SK-N-SH (cell line): ENCODE measurements around the gene NUFIP2. TPM values are rescaled to one million over a fixed set of nuclear protein-coding genes. Genes with fewer than 3 reads are reported as not detected.

Experiments used
- CTCF ChIA-PET: fragments of 300-600, 350-600 bp; formaldehyde crosslinking; extraction: SDS; loops from one replicate; lab custom pipeline; 2021; lab: Yijun Ruan, JAX
- POLR2A ChIA-PET: fragments of 350-600 bp; sonication (Branson Sonifier 250); formaldehyde crosslinking; extraction: SDS; loops from one replicate; lab custom pipeline; 2020; ENCODE audit warnings: antibody characterized with exemption, inconsistent platforms; lab: Yijun Ruan, JAX
- DNase-seq: peaks from one replicate; pipeline ENCODE4 v3.0.0; 2012
- H2AFZ ChIP-seq: fragments of 200-600 bp; sonication (generic); 2 replicates; pipeline ENCODE4 v1.8.1; 2016; ENCODE audit warnings: antibody characterized with exemption, mild to moderate bottlenecking, low read depth
- H3F3A ChIP-seq: fragments of 200-600 bp; sonication (generic); replicated peaks from 2 replicates; pipeline ENCODE3; 2016; ENCODE audit warnings: antibody characterized with exemption, mild to moderate bottlenecking; ENCODE audit not compliant: insufficient read depth
- H3K27ac ChIP-seq, 2 experiments: fragments of 200-500 bp in 1 of 2; fragments of 200-600 bp in 1 of 2; sonication (Bioruptor generic) in 1 of 2; sonication (generic), shearing (Covaris generic) in 1 of 2; 2 replicates each; pipeline versions ENCODE4 v1.5.1 to v1.6.1; 2014 to 2016; ENCODE audit warnings: low read depth in 2 of 2, inconsistent platforms in 1 of 2, low read length in 1 of 2, mild to moderate bottlenecking in 1 of 2, mixed read lengths in 1 of 2
- H3K27me3 ChIP-seq: fragments of 200-600 bp; sonication (generic), shearing (Covaris generic); 2 replicates; pipeline ENCODE4 v1.6.1; 2016; ENCODE audit warnings: mixed run types; ENCODE audit not compliant: insufficient read depth
- H3K36me3 ChIP-seq, 2 experiments: fragments of 200-500 bp in 1 of 2; fragments of 200-600 bp in 1 of 2; sonication (Bioruptor generic) in 1 of 2; sonication (generic) in 1 of 2; replicated peaks in 1 of 2; 2 replicates each; pipeline versions ENCODE3 to v1.5.1; 2014 to 2016; ENCODE audit warnings: low read length in 1 of 2, mild to moderate bottlenecking in 1 of 2; ENCODE audit not compliant: insufficient read depth in 2 of 2, control insufficient read depth in 1 of 2
- H3K4me1 ChIP-seq, 2 experiments: fragments of 200-500 bp in 1 of 2; fragments of 200-600 bp in 1 of 2; sonication (Bioruptor generic) in 1 of 2; sonication (generic), shearing (Covaris generic) in 1 of 2; 2 replicates each; pipeline versions ENCODE4 v1.5.1 to v1.6.1; 2014 to 2016; ENCODE audit warnings: low read depth in 1 of 2, low read length in 1 of 2, mixed run types in 1 of 2; ENCODE audit not compliant: insufficient read depth in 2 of 2, control insufficient read depth in 1 of 2
- H3K4me2 ChIP-seq: fragments of 200-600 bp; sonication (generic), shearing (Covaris generic); 2 replicates; pipeline ENCODE4 v1.6.1; 2017; ENCODE audit warnings: mixed run types
- H3K4me3 ChIP-seq, 2 experiments: fragments of 200-500 bp in 1 of 2; fragments of 200-600 bp in 1 of 2; sonication (Bioruptor generic) in 1 of 2; sonication (generic), shearing (Covaris generic) in 1 of 2; 2 replicates each; pipeline versions ENCODE4 v1.5.1 to v1.8.1; 2014 to 2016; ENCODE audit warnings: low read depth in 2 of 2, inconsistent platforms in 1 of 2, low read length in 1 of 2, mild to moderate bottlenecking in 1 of 2, mixed read lengths in 1 of 2, moderate library complexity in 1 of 2
- H3K79me2 ChIP-seq: fragments of 200-600 bp; sonication (generic); 2 replicates; pipeline ENCODE4 v1.8.1; 2017; ENCODE audit warnings: mild to moderate bottlenecking; ENCODE audit not compliant: insufficient read depth
- H3K9ac ChIP-seq: fragments of 200-600 bp; sonication (generic); 2 replicates; pipeline ENCODE4 v1.6.1; 2017; ENCODE audit warnings: mixed run types
- H3K9me2 ChIP-seq: fragments of 200-600 bp; sonication (generic); 2 replicates; pipeline ENCODE4 v1.6.1; 2017; ENCODE audit warnings: mixed run types
- H3K9me3 ChIP-seq: fragments of 200-600 bp; sonication (generic); 2 replicates; pipeline ENCODE4 v1.6.1; 2017; ENCODE audit warnings: mixed run types, mild to moderate bottlenecking, moderate library complexity
- H4K20me1 ChIP-seq: fragments of 200-600 bp; sonication (generic); 2 replicates; pipeline ENCODE4 v1.6.1; 2017; ENCODE audit warnings: mild to moderate bottlenecking, mixed run types; ENCODE audit not compliant: insufficient read depth
- CHD2 ChIP-seq: fragments of 150-350 bp; IDR thresholded peaks from 2 replicates; pipeline ENCODE4 v1.6.1; 2018; ENCODE audit warnings: low read length; ENCODE audit not compliant: partially characterized antibody
- ELF1 ChIP-seq: IDR thresholded peaks from 2 replicates; pipeline ENCODE4 v1.4.0; 2012
- EZH2phosphoT487 ChIP-seq: fragments of 200-600 bp; sonication (generic); IDR thresholded peaks from 2 replicates; pipeline ENCODE4 v1.6.1; 2017; ENCODE audit warnings: low read depth, mixed run types, mild to moderate bottlenecking, antibody characterized with exemption, moderate library complexity, borderline replicate concordance
- GABPA ChIP-seq: IDR thresholded peaks from 2 replicates; pipeline ENCODE4 v1.4.0; 2012; ENCODE audit warnings: low read depth, mild to moderate bottlenecking
- NFIC ChIP-seq: IDR thresholded peaks from 2 replicates; pipeline ENCODE4 v1.4.0; 2012; ENCODE audit warnings: borderline replicate concordance
- POLR2AphosphoS5 ChIP-seq: IDR thresholded peaks from 2 replicates; pipeline ENCODE4 v1.6.1; 2012; ENCODE audit warnings: low read depth, low read length
- RAD21 ChIP-seq: IDR thresholded peaks from 2 replicates; pipeline ENCODE4 v1.6.1; 2012; ENCODE audit warnings: mild to moderate bottlenecking, low read length
- RFX5 ChIP-seq: IDR thresholded peaks from 2 replicates; pipeline ENCODE4 v1.6.1; 2012; ENCODE audit warnings: mild to moderate bottlenecking, improper control_type of control experiment, low read length
- RXRA ChIP-seq: IDR thresholded peaks from 2 replicates; pipeline ENCODE4 v1.4.0; 2012; ENCODE audit warnings: low read depth, mild to moderate bottlenecking, borderline replicate concordance
- SMC3 ChIP-seq: IDR thresholded peaks from 2 replicates; pipeline ENCODE4 v1.6.1; 2012; ENCODE audit warnings: low read depth, low read length, improper control_type of control experiment
- TCF12 ChIP-seq: IDR thresholded peaks from 2 replicates; pipeline ENCODE4 v1.4.0; 2012
- TEAD4 ChIP-seq: IDR thresholded peaks from 2 replicates; pipeline ENCODE4 v1.4.0; 2012; ENCODE audit warnings: mild to moderate bottlenecking, borderline replicate concordance; ENCODE audit not compliant: insufficient read depth
- USF1 ChIP-seq: IDR thresholded peaks from 2 replicates; pipeline ENCODE4 v1.4.0; 2012; ENCODE audit warnings: low read depth, borderline replicate concordance
- ZBTB33 ChIP-seq: IDR thresholded peaks from 2 replicates; pipeline ENCODE4 v1.4.0; 2012; ENCODE audit warnings: low read depth, borderline replicate concordance
- WGBS: methylation state at CpG from one replicate; pipeline ENCODE4 v1.1.6; 2017; ENCODE audit warnings: low lambda C conversion rate; 5-methylcytosine and 5-hydroxymethylcytosine counted together
- polyA plus RNA-seq, 3 experiments: library from polyadenylated mRNA; depleted of rRNA; stranded (reverse); fragments of >200 nt; gene quantifications; 2 replicates each; pipeline ENCODE4 v1.2.3, GENCODE V29; 2012
- TF ChIP-seq, protein P1 (sequence below): IDR thresholded peaks from 2 replicates; pipeline ENCODE4; 2012
- TF ChIP-seq, protein P2 (sequence below): fragments of 200-600 bp; sonication (generic); IDR thresholded peaks from 2 replicates; pipeline ENCODE4 v1.6.1; 2017; ENCODE audit warnings: antibody characterized with exemption, mild to moderate bottlenecking, moderate library complexity

NUFIP2 gene
- polyA plus RNA-seq, 1 of the 3 experiments (the other 2 are of a cell fraction): 9.0 TPM

DNA sequence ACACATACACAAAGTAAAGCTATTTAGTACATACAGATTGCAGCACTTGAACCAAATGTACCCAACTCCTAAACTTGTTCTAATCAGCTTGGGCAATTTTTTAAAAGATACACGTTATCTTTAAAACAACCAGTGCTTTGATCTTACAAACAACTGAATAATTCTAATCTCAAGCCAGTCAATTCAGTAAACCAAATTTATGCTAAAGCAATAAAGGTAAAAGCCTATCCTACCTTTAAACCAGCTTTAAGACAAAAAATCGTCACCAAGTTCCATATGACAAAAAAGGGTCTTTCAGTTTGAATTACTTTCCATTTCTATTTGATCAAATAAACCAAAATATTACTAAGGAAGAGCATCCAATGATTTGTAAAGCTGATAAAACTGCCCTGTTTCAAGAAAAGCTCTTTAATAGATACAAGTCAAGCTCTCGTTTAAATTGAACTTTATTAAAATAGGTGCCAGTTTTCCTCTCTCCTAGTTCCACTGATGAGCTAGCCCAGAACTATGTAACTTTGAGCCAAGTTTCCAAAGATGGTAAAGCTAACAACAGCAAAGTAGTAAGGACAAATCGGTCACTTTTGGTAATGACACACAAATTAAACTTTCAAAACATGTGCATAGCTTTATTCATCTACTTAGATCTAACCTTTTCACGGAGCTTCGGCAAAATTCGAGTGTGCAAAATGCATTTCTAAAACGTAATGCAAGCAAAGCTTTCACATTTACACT, 37.0 kb downstream of the NUFIP2 start (continued):
- TF ChIP-seq RFX5 (no peak), USF1 (no peak), ZBTB33 (no peak), CHD2 (no peak), GABPA (no peak), POLR2AphosphoS5 (0 out of 2 replicates have a peak, but pooled peaks have one; percentile 20)
- TF ChIP-seq, protein P1, sequence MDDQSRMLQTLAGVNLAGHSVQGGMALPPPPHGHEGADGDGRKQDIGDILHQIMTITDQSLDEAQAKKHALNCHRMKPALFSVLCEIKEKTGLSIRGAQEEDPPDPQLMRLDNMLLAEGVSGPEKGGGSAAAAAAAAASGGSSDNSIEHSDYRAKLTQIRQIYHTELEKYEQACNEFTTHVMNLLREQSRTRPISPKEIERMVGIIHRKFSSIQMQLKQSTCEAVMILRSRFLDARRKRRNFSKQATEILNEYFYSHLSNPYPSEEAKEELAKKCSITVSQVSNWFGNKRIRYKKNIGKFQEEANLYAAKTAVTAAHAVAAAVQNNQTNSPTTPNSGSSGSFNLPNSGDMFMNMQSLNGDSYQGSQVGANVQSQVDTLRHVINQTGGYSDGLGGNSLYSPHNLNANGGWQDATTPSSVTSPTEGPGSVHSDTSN: no peak

- no peak for TF ChIP-seq NFIC
- TF ChIP-seq RAD21: no peak
- TF ChIP-seq, protein P2, sequence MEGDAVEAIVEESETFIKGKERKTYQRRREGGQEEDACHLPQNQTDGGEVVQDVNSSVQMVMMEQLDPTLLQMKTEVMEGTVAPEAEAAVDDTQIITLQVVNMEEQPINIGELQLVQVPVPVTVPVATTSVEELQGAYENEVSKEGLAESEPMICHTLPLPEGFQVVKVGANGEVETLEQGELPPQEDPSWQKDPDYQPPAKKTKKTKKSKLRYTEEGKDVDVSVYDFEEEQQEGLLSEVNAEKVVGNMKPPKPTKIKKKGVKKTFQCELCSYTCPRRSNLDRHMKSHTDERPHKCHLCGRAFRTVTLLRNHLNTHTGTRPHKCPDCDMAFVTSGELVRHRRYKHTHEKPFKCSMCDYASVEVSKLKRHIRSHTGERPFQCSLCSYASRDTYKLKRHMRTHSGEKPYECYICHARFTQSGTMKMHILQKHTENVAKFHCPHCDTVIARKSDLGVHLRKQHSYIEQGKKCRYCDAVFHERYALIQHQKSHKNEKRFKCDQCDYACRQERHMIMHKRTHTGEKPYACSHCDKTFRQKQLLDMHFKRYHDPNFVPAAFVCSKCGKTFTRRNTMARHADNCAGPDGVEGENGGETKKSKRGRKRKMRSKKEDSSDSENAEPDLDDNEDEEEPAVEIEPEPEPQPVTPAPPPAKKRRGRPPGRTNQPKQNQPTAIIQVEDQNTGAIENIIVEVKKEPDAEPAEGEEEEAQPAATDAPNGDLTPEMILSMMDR: no peak
- no peak for TF ChIP-seq ELF1
- TF ChIP-seq, protein P1: no peak
- TF ChIP-seq EZH2phosphoT487: no peak
- no peak for TF ChIP-seq TEAD4
- no peak for TF ChIP-seq SMC3
- no peak for TF ChIP-seq TCF12
- TF ChIP-seq RFX5: no peak
- no peak for TF ChIP-seq RXRA
- TF ChIP-seq USF1: no peak
- CTCF ChIA-PET: interaction anchor here (0.6 to 3.4 kb wide), 10 partner anchors 10 to 290 kb away, joined by 3 to 13 read pairs (median 4); partner anchors contain the start of gene CRYBA1
- no peaks in the 10 kb centered on the region for H3K27me3 ChIP-seq
- H3K4me1 ChIP-seq: peaks cover 0 to 47% of the 10 kb centered on the region in 2 experiments; a peak in 2 of 4 replicates
- no peaks in the 10 kb centered on the region for H3K9me2 ChIP-seq
- peaks cover 13% of the 10 kb centered on the region for H4K20me1 ChIP-seq
- POLR2A ChIA-PET: no interaction called here
- peaks cover 48% of the 10 kb centered on the region for H3K79me2 ChIP-seq
- H2AFZ ChIP-seq: no peak overlapping the region
- WGBS: 88% methylated on average over 4 of the region's 4 CpGs
- peak overlapping the region in 1 of 2 experiments; percentile 57; a peak in 2 of 4 replicates for H3K27ac ChIP-seq
- no peak overlapping the region for H3K4me3 ChIP-seq
- peaks cover 51% of the 10 kb centered on the region for H3F3A ChIP-seq
- no peak overlapping the region for H3K4me2 ChIP-seq
- DNase-seq: no peak
- peak overlapping the region; percentile 12; the same call in 1 of the 2 replicates for H3K9ac ChIP-seq
- peaks cover 28 to 30% of the 10 kb centered on the region in 2 experiments for H3K36me3 ChIP-seq
- no peaks in the 10 kb centered on the region for H3K9me3 ChIP-seq
These were observed 37.9 kb downstream of the NUFIP2 start for GRCh38 chr17:29255926-29256522.
